Endothelial cell (in vitro differentiated cells): ENCODE measurements around the gene NTM. TPM values are rescaled to one million over a fixed set of nuclear protein-coding genes. Genes with fewer than 3 reads are reported as not detected.

ENCODE experiments used
- DNase-seq: peaks from one replicate; pipeline ENCODE4 v3.0.0; 2021; ENCODE audit warnings: low spot score
- H3K27ac Mint-ChIP-seq: one replicate; pipeline ENCODE4 v1.8.0; 2021; ENCODE audit warnings: mixed read lengths, inconsistent platforms; ENCODE audit not compliant: unreplicated experiment
- H3K27me3 Mint-ChIP-seq: one replicate; pipeline ENCODE4 v1.8.0; 2021; ENCODE audit warnings: mild to moderate bottlenecking, moderate library complexity, mixed read lengths, inconsistent platforms; ENCODE audit not compliant: unreplicated experiment
- H3K36me3 Mint-ChIP-seq: one replicate; pipeline ENCODE4 v1.8.0; 2021; ENCODE audit warnings: mild to moderate bottlenecking, low read depth, mixed read lengths, inconsistent platforms; ENCODE audit not compliant: unreplicated experiment
- H3K4me1 Mint-ChIP-seq: one replicate; pipeline ENCODE4 v1.8.0; 2021; ENCODE audit warnings: mild to moderate bottlenecking, mixed read lengths, inconsistent platforms; ENCODE audit not compliant: unreplicated experiment
- H3K4me3 Mint-ChIP-seq: one replicate; pipeline ENCODE4 v1.8.0; 2021; ENCODE audit warnings: mild to moderate bottlenecking, mixed read lengths, inconsistent platforms; ENCODE audit not compliant: unreplicated experiment
- H3K9me3 Mint-ChIP-seq: one replicate; pipeline ENCODE4 v1.8.0; 2021; ENCODE audit warnings: mixed read lengths, inconsistent platforms; ENCODE audit not compliant: unreplicated experiment
- CTCF ChIP-seq: fragments of 200-600 bp; sonication (generic); IDR thresholded peaks from one replicate; pipeline ENCODE4 v1.5.0; 2021; ENCODE audit warnings: antibody characterized with exemption; ENCODE audit not compliant: unreplicated experiment
- total RNA-seq: library from RNA; stranded (reverse); fragmentation: NEBNext Ultra II Directional; extraction: Animal tissue kit (Norgen Biotek cat#: 25700); gene quantifications from one replicate; pipeline ENCODE4 v1.2.1, GENCODE V29; 2021; ENCODE audit not compliant: unreplicated experiment

Gene NTM
- total RNA-seq, 1 donor from 2014 or later: 3.6 TPM

- Mint-ChIP-seq H3K27me3 (no peaks in the 10 kb centered on the region), H3K36me3 (no peaks in the 10 kb centered on the region), H3K4me3 (no peak overlapping the region), H3K9me3 (no peaks in the 10 kb centered on the region), H3K4me1 (peaks cover 21% of the 10 kb centered on the region), H3K27ac (no peak overlapping the region)
- no peak for DNase-seq
- no peak for TF ChIP-seq CTCF
Measured at GRCh38 chr11:131662317-131662972, 292.0 kb downstream of the NTM start.

- peaks cover 21% of the 10 kb centered on the region for H3K4me1 Mint-ChIP-seq
Measured at GRCh38 chr11:131662993-131663392, 292.6 kb downstream of the NTM start.

GRCh38 chr11:131663405-131664200 lies 293.2 kb downstream of the NTM start:
- H3K36me3 Mint-ChIP-seq: no peaks in the 10 kb centered on the region
- H3K27ac Mint-ChIP-seq: no peak overlapping the region
- no peak for TF ChIP-seq CTCF
- peaks cover 25% of the 10 kb centered on the region for H3K4me1 Mint-ChIP-seq
- H3K4me3 Mint-ChIP-seq: no peak overlapping the region
- H3K9me3 Mint-ChIP-seq: no peaks in the 10 kb centered on the region
- H3K27me3 Mint-ChIP-seq: no peaks in the 10 kb centered on the region
- no peak for DNase-seq

More at GRCh38 chr11:131662993-131663392, 292.6 kb downstream of the NTM start:
- no peak for TF ChIP-seq CTCF
- DNase-seq: no peak
- Mint-ChIP-seq H3K27me3 (no peaks in the 10 kb centered on the region), H3K4me3 (no peak overlapping the region), H3K9me3 (no peaks in the 10 kb centered on the region), H3K27ac (no peak overlapping the region), H3K36me3 (no peaks in the 10 kb centered on the region)

GRCh38 chr11:131664293-131664692 lies 293.9 kb downstream of the NTM start:
- peaks cover 32% of the 10 kb centered on the region for H3K4me1 Mint-ChIP-seq
- DNase-seq: no peak
- no peaks in the 10 kb centered on the region for H3K36me3 Mint-ChIP-seq
- no peak overlapping the region for H3K4me3 Mint-ChIP-seq
- H3K27me3 Mint-ChIP-seq: no peaks in the 10 kb centered on the region
- no peak for TF ChIP-seq CTCF
- no peaks in the 10 kb centered on the region for H3K9me3 Mint-ChIP-seq
- H3K27ac Mint-ChIP-seq: no peak overlapping the region

GRCh38 chr11:131664816-131665215 lies 294.4 kb downstream of the NTM start:
- Mint-ChIP-seq H3K9me3 (no peaks in the 10 kb centered on the region), H3K4me3 (no peak overlapping the region), H3K4me1 (peaks cover 34% of the 10 kb centered on the region), H3K36me3 (no peaks in the 10 kb centered on the region), H3K27ac (no peak overlapping the region), H3K27me3 (no peaks in the 10 kb centered on the region)
- DNase-seq: no peak
- no peak for TF ChIP-seq CTCF
